Hindlimb muscle (tissue), 1 donor: Measurements from ENCODE around the gene GRM4. TPM values are rescaled to one million over a fixed set of nuclear protein-coding genes. Genes with fewer than 3 reads are reported as not detected.

Experiments used
- DNase-seq: peaks from one replicate; pipeline ENCODE4 v3.0.0-alpha.2; 2013
- polyA plus RNA-seq: library from polyadenylated mRNA; unstranded; fragments of 120-200 nt; gene quantifications from one replicate; pipeline ENCODE4 v1.2.1, GENCODE V29; 2013; ENCODE audit not compliant: insufficient read length

Gene GRM4
- polyA plus RNA-seq, 1 donor = 3.8 TPM

- DNase-seq = no peak
Measured at GRCh38 chr6:34106421-34106820, 39.5 kb downstream of the GRM4 start.

GRCh38 chr6:34104628-34105027, 41.3 kb downstream of the GRM4 start:
- DNase-seq = no peak

- DNase-seq = no peak
Measured at GRCh38 chr6:34104186-34104585, 41.7 kb downstream of the GRM4 start.

- no peak for DNase-seq
Measured at GRCh38 chr6:34103321-34103720, 42.6 kb downstream of the GRM4 start.

- DNase-seq = no peak
Measured at GRCh38 chr6:34102696-34103095, 43.2 kb downstream of the GRM4 start.

- DNase-seq = no peak
Measured at GRCh38 chr6:34102099-34102656, 43.7 kb downstream of the GRM4 start.

GRCh38 chr6:34100788-34101187, 45.1 kb downstream of the GRM4 start:
- no peak for DNase-seq

GRCh38 chr6:34099878-34100277, 46.0 kb downstream of the GRM4 start:
- no peak for DNase-seq

GRCh38 chr6:34098045-34098936, 47.6 kb downstream of the GRM4 start:
- DNase-seq = no peak

GRCh38 chr6:34096814-34097213, 49.1 kb downstream of the GRM4 start:
- no peak for DNase-seq

- DNase-seq = no peak
Measured at GRCh38 chr6:34096193-34096592, 49.7 kb downstream of the GRM4 start.

- DNase-seq = no peak
Measured at GRCh38 chr6:34095741-34096140, 50.1 kb downstream of the GRM4 start.

GRCh38 chr6:34095136-34095505, 50.8 kb downstream of the GRM4 start:
- no peak for DNase-seq

GRCh38 chr6:34094474-34095135, 51.3 kb downstream of the GRM4 start:
- no peak for DNase-seq

GRCh38 chr6:34093854-34094430, 51.9 kb downstream of the GRM4 start:
- DNase-seq = no peak

- no peak for DNase-seq
Measured at GRCh38 chr6:34093206-34093605, 52.7 kb downstream of the GRM4 start.

- DNase-seq = no peak
Measured at GRCh38 chr6:34092631-34093030, 53.3 kb downstream of the GRM4 start.

- DNase-seq = no peak
Measured at GRCh38 chr6:34090935-34091334, 55.0 kb downstream of the GRM4 start.

GRCh38 chr6:34090529-34090928, 55.4 kb downstream of the GRM4 start:
- no peak for DNase-seq

GRCh38 chr6:34086558-34086957, 59.3 kb downstream of the GRM4 start:
- no peak for DNase-seq

- no peak for DNase-seq
Measured at GRCh38 chr6:34085453-34086170, 60.3 kb downstream of the GRM4 start.

- DNase-seq = no peak
Measured at GRCh38 chr6:34084591-34085290, 61.1 kb downstream of the GRM4 start.
